SU-DHL-6 (cell line): ENCODE results near the gene MRPL55.

Source experiments
- EZH2phosphoT487 ChIP-seq: fragments of 200-600 bp; sonication (generic), shearing (Covaris generic); conservative IDR thresholded peaks from 2 replicates; pipeline ENCODE4 v1.6.1; 2018; ENCODE audit warnings: mild to moderate bottlenecking, antibody characterized with exemption, low read length, moderate library complexity, mixed read lengths
- TF ChIP-seq, protein P1 (sequence below): fragments of 200-600 bp; sonication (generic); IDR thresholded peaks from one replicate; pipeline ENCODE4 v1.5.1; 2017; ENCODE audit warnings: antibody characterized with exemption, mild to moderate bottlenecking, low read length, moderate library complexity; ENCODE audit not compliant: insufficient read depth, poor library complexity, severe bottlenecking

DNA sequence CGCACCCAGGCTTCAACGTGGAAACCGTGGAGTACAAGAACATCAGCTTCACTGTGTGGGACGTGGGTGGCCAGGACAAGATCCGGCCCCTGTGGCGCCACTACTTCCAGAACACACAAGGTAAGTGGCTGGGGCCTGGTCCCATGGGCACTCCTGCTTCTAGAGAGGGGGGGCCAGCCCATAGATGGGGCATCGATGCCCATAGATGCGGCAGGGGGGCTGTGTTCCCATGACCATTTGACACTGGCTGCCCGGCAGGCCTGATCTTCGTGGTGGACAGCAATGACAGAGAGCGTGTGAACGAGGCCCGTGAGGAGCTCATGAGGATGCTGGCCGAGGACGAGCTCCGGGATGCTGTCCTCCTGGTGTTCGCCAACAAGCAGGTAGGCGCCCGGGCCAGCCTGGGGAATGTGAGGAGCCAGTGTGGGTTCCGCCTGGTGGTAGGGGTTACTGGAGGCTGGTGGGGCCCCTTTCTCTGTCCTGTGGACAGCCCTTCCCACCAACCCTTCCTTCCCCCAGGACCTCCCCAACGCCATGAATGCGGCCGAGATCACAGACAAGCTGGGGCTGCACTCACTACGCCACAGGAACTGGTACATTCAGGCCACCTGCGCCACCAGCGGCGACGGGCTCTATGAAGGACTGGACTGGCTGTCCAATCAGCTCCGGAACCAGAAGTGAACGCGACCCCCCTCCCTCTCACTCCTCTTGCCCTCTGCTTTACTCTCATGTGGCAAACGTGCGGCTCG is 11.6 kb downstream of the MRPL55 start:
- TF ChIP-seq, protein P1, sequence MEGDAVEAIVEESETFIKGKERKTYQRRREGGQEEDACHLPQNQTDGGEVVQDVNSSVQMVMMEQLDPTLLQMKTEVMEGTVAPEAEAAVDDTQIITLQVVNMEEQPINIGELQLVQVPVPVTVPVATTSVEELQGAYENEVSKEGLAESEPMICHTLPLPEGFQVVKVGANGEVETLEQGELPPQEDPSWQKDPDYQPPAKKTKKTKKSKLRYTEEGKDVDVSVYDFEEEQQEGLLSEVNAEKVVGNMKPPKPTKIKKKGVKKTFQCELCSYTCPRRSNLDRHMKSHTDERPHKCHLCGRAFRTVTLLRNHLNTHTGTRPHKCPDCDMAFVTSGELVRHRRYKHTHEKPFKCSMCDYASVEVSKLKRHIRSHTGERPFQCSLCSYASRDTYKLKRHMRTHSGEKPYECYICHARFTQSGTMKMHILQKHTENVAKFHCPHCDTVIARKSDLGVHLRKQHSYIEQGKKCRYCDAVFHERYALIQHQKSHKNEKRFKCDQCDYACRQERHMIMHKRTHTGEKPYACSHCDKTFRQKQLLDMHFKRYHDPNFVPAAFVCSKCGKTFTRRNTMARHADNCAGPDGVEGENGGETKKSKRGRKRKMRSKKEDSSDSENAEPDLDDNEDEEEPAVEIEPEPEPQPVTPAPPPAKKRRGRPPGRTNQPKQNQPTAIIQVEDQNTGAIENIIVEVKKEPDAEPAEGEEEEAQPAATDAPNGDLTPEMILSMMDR: no peak
- no peak for TF ChIP-seq EZH2phosphoT487
